Stimulated activated memory B cell treated with anti-CD40 and anti-IgM and Interleukin-4, amounts not matched to agents 10 μg/mL and 1 μg/mL and 100 μg/mL, for 72 hours (primary cell): ENCODE data around the gene DERA.
"Not testable (repeated sequence)": the region's sequence is repeated elsewhere in the genome, so short reads cannot be mapped to it uniquely, and the experiment has no call there.

ENCODE experiments used
- ATAC-seq: fragments of 150-1000 bp; cut with Tn5 transposase; 2 replicates; pipeline ENCODE4 v1.10.0; 2021
- H3K27ac Mint-ChIP-seq: one replicate; pipeline ENCODE4 v1.8.0; 2022; ENCODE audit warnings: mild to moderate bottlenecking, mixed read lengths
- H3K27me3 Mint-ChIP-seq: one replicate; pipeline ENCODE4 v1.8.0; 2022; ENCODE audit warnings: mixed read lengths
- H3K36me3 Mint-ChIP-seq: one replicate; pipeline ENCODE4 v1.8.0; 2022; ENCODE audit warnings: mixed read lengths
- H3K4me1 Mint-ChIP-seq: one replicate; pipeline ENCODE4 v1.8.0; 2022; ENCODE audit warnings: mixed read lengths
- H3K4me3 Mint-ChIP-seq: one replicate; pipeline ENCODE4 v1.8.0; 2022; ENCODE audit warnings: mild to moderate bottlenecking, moderate library complexity, mixed read lengths
- H3K9me3 Mint-ChIP-seq: one replicate; pipeline ENCODE4 v1.8.0; 2022; ENCODE audit warnings: mixed read lengths

DERA gene

DNA sequence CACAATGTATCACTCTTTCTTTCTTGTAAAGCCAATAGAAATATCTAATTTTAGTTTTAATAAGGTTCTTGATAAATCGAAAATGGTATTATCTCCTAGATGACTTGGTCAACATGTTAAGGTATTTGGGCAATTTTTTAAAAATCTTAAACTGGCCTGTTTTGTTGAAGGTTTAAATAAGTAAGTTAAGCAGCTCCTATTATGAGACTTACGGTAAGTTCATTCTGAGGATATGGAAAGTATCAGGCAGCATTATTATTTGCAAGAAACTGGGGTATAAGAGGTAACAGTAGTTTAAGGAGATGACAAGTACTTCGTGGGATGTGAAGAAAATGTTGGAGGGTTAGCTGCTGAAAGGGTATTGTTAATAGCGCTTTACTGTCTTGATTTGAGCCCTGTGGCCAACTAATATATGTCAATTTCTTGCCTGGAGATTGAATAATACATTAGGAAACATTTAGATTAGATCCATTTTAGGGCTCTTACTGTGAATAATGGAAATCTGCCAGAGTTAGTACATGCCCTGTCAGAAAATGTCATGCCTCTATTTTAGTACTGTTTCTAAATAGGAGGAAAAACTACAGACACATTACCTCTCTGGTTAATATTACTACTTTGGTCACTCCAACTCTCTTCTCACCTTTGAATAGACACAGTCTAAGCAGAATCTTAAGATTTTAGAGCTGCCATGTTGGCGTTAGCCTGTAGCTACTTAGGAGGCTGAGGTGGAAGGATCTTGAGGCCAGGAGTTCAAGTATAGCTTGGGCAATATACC is 23.9 kb upstream of the DERA start:
- peaks cover 50% of the 10 kb centered on the region for H3K36me3 Mint-ChIP-seq
- ATAC-seq: no peak
- H3K9me3 Mint-ChIP-seq: no peaks in the 10 kb centered on the region
- no peaks in the 10 kb centered on the region for H3K27me3 Mint-ChIP-seq
- H3K4me1 Mint-ChIP-seq: peaks cover 59% of the 10 kb centered on the region
- H3K4me3 Mint-ChIP-seq: no peak overlapping the region
- H3K27ac Mint-ChIP-seq: no peak overlapping the region

DNA sequence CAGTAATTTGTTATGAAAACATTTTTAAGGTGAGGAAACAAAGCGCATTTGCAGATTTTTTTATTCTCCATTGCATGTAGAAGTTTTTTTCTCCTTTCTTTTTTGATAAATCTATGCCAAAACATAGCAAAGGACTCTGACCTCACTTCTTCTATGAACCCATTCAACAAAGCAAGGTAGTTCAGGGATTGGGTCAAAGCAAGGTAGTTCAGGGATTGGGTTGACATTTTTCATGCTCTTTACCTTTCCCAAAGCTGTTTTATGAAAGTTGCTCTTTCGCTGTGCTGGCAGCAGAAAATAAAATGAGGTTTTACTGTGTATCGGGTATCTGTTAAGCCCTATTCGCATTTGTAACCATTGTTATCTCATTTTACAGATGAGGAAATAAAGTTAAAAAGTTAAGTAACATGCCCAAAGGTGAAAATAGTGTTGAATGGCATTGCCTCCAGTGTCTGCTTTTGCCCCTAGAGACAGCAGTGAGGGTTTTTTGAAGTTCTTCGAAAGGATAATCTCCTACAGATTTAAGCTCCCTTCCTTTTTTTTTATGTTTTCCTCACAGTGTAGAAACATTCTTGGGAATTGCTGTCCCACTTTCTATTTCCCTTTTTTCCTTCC is 18.4 kb upstream of the DERA start:
- Mint-ChIP-seq H3K9me3 (no peaks in the 10 kb centered on the region), H3K27ac (no peak overlapping the region), H3K4me3 (no peak overlapping the region), H3K27me3 (no peaks in the 10 kb centered on the region), H3K4me1 (peaks cover 14% of the 10 kb centered on the region), H3K36me3 (peaks cover 23% of the 10 kb centered on the region)
- no peak for ATAC-seq

DNA sequence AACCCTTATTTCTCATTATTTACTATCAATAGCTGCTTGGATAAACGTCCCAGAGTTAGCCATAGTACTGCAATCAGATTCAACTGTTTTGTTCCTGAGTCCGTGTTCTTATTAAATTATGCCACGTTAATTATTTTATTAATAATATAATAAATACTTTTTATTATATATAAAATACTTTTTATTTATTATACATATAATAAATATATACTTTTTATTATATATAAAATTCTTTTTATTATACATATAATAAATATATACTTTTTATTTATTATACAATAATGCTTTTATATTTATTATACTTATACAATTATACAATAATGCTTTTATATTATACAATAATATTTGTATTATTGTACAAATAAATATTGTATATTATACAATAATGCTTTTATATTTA is 17.9 kb upstream of the DERA start:
- no peak overlapping the region for H3K27ac Mint-ChIP-seq
- H3K4me1 Mint-ChIP-seq: peaks cover 9% of the 10 kb centered on the region
- no peaks in the 10 kb centered on the region for H3K27me3 Mint-ChIP-seq
- no peaks in the 10 kb centered on the region for H3K9me3 Mint-ChIP-seq
- H3K36me3 Mint-ChIP-seq: peaks cover 23% of the 10 kb centered on the region
- no peak for ATAC-seq
- no peak overlapping the region for H3K4me3 Mint-ChIP-seq

DNA sequence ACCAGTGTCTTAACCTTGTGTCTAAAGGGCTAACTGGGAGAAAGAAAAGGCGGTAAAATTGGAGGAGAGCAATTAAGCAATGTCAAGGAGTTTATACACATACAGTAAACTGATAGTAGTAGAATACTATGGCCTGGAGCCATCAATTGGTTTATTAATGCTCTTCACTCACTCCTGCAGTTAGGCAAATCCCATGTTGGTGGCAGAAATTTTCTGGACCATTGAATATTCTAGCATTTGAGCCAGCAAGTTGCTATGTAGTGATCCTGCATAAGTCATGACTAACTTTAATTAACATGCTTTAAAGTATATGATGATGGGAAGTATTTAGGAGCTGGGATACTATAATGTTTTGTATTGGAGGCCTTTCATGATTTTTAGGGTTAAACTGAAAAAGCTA is 14.3 kb upstream of the DERA start:
- Mint-ChIP-seq H3K4me1 (peaks cover 7% of the 10 kb centered on the region), H3K36me3 (peaks cover 28% of the 10 kb centered on the region), H3K27me3 (no peaks in the 10 kb centered on the region), H3K9me3 (no peaks in the 10 kb centered on the region), H3K4me3 (no peak overlapping the region), H3K27ac (no peak overlapping the region)
- no peak for ATAC-seq

DNA sequence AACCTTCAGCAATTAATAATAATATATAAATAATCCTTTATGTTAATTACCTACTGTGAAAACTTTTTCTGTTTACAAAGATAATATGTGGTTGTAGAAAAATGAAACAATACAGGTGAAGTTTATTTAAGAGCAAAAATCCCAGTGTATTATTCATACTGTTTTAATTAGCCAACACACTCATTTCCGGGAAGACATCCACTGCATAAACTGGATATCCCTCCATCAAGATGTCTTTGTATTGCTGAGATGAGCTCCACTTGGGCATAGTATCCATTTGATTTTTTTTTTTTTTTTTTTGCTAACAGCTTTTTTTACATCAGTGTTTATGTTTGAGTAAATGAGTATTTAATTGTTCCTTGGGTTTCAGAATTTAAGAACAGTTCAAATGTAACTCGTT is 13.7 kb upstream of the DERA start:
- H3K4me3 Mint-ChIP-seq: no peak overlapping the region
- ATAC-seq: no peak

DNA sequence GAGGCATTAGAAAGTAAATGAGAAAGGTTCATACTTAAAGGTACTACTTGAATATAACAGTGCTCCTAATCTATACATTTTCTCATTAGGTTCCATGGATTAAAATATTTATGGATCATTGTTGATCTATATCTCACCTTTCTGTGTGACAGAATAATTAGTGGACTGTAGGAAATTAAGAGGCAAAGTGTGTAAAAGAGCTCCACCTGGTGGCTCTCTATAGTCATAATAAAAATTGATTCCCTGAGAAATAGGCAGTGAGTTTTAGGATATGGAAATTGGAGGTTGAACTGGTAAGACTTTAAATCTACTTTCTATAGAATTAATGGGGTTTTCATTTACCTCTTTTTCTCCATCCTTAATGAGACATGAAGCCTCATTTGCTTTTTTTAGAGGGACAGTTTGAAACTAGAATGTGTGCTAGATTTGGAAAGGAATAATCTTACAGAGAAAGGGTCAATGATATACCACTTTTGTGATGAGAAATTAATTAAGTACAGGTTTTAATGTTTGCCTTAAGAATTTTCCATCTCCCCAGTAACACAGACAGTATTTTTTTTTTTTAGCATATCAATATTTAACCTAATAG is 11.8 kb upstream of the DERA start:
- ATAC-seq: no peak
- Mint-ChIP-seq H3K4me3 (no peak overlapping the region), H3K27ac (no peak overlapping the region), H3K27me3 (no peaks in the 10 kb centered on the region), H3K4me1 (peaks cover 7% of the 10 kb centered on the region), H3K9me3 (no peaks in the 10 kb centered on the region), H3K36me3 (peaks cover 34% of the 10 kb centered on the region)

More for the DNA sequence above, 13.7 kb upstream of the DERA start:
- Mint-ChIP-seq H3K27me3 (no peaks in the 10 kb centered on the region), H3K4me1 (peaks cover 7% of the 10 kb centered on the region), H3K27ac (no peak overlapping the region), H3K36me3 (peaks cover 34% of the 10 kb centered on the region), H3K9me3 (no peaks in the 10 kb centered on the region)

DNA sequence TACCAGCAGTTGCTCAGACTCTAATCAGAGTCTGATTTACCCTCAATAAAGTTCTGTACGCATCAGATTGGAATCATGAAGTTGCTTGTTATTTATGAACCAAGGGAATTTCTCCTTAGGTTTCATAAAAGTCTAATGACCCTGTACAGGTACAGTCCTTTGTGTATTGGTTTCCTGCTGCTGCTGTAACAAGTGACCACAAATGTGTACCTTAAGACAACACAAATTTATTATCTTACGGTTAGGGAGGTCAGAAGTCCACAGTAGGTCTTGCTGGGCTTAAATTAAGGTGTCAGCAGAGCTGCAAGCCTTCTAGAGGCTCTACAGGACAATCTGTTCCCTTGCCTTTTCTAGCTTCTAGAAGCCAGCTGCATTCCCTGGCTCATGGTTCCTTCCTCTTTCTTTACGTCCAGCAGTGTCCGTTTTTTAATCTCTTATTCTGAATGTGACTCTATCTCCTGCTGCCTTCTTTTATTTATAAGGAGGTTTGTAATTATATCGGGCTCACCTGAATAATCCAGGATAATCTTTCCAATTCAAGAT is 6.7 kb upstream of the DERA start:
- no peak for ATAC-seq
- H3K9me3 Mint-ChIP-seq: no peaks in the 10 kb centered on the region
- no peak overlapping the region for H3K27ac Mint-ChIP-seq
- peaks cover under 1% of the 10 kb centered on the region for H3K4me1 Mint-ChIP-seq
- H3K36me3 Mint-ChIP-seq: peaks cover 20% of the 10 kb centered on the region
- H3K4me3 Mint-ChIP-seq: no peak overlapping the region
- no peaks in the 10 kb centered on the region for H3K27me3 Mint-ChIP-seq

DNA sequence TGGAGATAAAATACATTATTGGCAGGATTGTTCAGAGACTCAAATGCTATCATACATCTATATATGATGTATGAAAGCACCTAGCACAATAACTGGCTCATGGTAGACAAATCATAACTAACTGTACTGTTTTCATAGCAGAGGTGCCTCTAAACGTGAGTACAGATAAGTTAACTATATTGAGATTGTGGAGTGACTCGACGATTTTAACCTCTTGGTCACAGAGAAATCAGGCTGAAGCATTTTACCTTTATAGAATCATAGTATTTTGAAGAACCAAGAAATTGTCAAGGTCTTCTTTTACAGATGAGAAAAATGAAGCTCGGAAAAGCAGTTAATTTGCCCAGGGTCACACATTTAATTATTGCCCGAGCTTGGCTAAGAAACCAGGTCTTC is 666 bp upstream of the DERA start:
- ATAC-seq: no peak

DNA sequence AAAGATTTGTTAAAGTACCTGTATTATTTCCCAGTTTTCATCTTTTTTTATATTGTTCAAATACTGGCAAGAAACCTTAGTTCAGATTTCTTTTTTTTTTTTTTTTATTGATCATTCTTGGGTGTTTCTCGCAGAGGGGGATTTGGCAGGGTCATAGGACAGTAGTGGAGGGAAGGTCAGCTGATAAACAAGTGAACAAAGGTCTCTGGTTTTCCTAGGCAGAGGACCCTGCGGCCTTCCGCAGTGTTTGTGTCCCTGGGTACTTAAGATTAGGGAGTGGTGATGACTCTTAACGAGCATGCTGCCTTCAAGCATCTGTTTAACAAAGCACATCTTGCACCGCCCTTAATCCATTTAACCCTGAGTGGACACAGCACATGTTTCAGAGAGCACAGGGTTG is 799 bp downstream of the DERA start:
- Mint-ChIP-seq H3K4me1 (peaks cover 11% of the 10 kb centered on the region), H3K27ac (peak overlapping the region; percentile 95), H3K4me3 (peak overlapping the region; percentile 90)
- not testable (repeated sequence) for H3K27me3 Mint-ChIP-seq, ATAC-seq, H3K9me3 Mint-ChIP-seq, H3K36me3 Mint-ChIP-seq

More for the DNA sequence above, 666 bp upstream of the DERA start:
- Mint-ChIP-seq H3K9me3 (no peaks in the 10 kb centered on the region), H3K4me3 (peak overlapping the region; percentile 26), H3K27me3 (no peaks in the 10 kb centered on the region), H3K27ac (peak overlapping the region; percentile 95), H3K4me1 (peaks cover 11% of the 10 kb centered on the region), H3K36me3 (no peaks in the 10 kb centered on the region)

DNA sequence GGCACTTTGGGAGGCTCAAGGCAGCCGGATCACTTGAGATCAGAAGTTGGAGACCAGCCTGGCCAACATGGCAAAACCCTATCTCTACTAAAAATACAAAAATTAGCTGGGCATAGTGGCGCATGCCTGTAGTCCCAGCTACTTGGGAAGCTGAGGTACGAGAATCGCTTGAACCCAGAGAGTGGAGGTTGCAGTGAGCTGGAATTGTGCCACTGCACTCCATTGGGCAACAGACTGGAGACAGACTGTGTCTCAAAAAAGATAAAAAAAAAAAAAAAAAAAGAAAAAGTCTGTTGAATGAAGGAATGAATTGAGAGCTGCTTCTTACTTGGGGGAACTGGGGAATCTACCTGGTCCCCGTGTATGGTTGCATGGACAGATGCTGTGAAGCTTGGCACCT is 3.0 kb downstream of the DERA start:
- not testable (repeated sequence) for H3K9me3 Mint-ChIP-seq, H3K36me3 Mint-ChIP-seq, H3K27me3 Mint-ChIP-seq, H3K27ac Mint-ChIP-seq, ATAC-seq, H3K4me3 Mint-ChIP-seq
- peaks cover 11% of the 10 kb centered on the region for H3K4me1 Mint-ChIP-seq

DNA sequence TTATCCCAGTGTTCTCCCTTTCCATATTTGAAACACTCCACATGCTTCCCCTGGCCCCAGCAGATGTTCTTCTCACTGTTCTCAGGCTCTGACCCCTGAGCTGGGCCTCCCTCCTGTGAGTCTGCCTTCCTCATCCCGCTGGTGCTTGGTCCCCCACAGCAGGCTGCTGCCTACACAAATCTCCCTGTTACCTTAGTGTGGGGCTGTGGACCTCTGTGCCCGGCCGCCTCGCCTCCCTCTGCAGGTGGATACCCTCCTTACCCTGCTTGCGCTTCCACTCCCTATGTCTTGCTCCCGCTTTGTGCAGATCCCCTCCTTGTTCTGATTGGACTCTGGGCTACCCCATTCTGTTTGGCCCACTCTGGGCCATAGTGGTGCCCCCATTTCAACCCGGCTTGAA is 6.9 kb downstream of the DERA start:
- H3K4me1 Mint-ChIP-seq: no peaks in the 10 kb centered on the region
- H3K27me3 Mint-ChIP-seq: no peaks in the 10 kb centered on the region
- H3K27ac Mint-ChIP-seq: no peak overlapping the region
- H3K36me3 Mint-ChIP-seq: peaks cover 15% of the 10 kb centered on the region
- no peak for ATAC-seq
- no peak overlapping the region for H3K4me3 Mint-ChIP-seq
- no peaks in the 10 kb centered on the region for H3K9me3 Mint-ChIP-seq

DNA sequence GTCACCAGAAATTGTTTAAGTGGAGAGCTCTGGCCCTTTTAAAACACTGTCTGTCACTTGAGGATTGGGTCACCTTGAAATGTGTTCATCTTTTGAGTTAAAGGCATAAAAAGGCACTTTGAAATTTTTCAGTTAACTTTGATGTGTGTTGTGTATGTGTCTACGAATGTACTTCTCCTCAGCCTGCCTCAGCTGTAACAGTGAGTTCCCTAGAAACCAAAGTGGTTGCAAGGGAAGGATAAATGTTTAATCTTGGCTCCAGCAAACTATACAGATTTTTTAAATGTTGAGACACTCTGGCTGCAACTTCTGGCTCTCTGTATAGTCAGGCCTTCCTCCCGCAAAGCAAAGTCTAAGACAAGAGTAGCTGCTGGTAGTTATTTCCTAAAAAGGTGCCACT is 8.3 kb downstream of the DERA start:
- Mint-ChIP-seq H3K4me3 (no peak overlapping the region), H3K9me3 (no peaks in the 10 kb centered on the region), H3K4me1 (peaks cover 6% of the 10 kb centered on the region), H3K27me3 (no peaks in the 10 kb centered on the region), H3K27ac (no peak overlapping the region), H3K36me3 (peaks cover 15% of the 10 kb centered on the region)
- ATAC-seq: no peak

DNA sequence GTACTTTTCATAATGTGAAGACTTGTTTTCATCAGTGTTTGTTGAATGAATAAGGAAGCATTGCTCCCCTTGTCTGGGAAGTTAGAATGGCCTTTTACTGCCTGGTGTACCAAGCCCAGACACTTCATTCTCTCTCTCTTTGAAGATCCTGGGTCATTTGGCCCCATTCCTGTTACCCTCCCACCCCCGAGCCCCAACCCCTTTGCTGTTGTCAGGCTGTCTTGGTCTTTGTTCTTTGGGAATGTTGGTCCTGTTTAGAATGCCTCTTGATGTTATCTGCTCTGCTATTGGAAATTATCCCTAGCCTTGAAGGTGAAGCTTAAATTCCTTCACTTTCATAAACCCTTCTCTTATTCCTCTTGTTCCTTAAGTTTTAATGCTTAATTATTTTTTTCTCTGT is 13.8 kb downstream of the DERA start:
- no peaks in the 10 kb centered on the region for H3K27me3 Mint-ChIP-seq
- H3K9me3 Mint-ChIP-seq: no peaks in the 10 kb centered on the region
- no peak overlapping the region for H3K4me3 Mint-ChIP-seq
- peaks cover 10% of the 10 kb centered on the region for H3K36me3 Mint-ChIP-seq
- ATAC-seq: no peak
- H3K27ac Mint-ChIP-seq: no peak overlapping the region
- peaks cover 6% of the 10 kb centered on the region for H3K4me1 Mint-ChIP-seq

DNA sequence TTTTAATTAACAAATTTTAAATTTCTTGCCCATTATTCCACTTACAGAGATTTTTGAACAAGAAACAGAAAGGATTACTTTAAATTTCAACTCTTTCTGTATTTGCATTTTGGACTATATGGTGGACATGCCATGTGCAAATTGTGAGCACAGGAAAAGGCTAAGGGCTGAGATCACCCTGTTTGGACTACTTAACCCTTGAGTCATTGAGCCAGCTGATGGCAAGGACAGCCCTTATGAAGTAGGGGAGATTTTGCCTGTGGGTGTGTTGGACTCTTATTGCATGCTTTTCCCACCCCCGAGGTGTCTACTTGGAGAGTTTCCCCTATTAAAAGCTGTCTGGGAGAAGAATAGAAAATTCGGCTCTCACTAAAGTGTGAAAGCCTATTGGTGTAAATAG is 17.2 kb downstream of the DERA start:
- Mint-ChIP-seq H3K27me3 (no peaks in the 10 kb centered on the region), H3K4me3 (no peak overlapping the region), H3K27ac (no peak overlapping the region), H3K4me1 (peaks cover 17% of the 10 kb centered on the region), H3K9me3 (peaks cover 7% of the 10 kb centered on the region), H3K36me3 (peaks cover 22% of the 10 kb centered on the region)
- no peak for ATAC-seq

DNA sequence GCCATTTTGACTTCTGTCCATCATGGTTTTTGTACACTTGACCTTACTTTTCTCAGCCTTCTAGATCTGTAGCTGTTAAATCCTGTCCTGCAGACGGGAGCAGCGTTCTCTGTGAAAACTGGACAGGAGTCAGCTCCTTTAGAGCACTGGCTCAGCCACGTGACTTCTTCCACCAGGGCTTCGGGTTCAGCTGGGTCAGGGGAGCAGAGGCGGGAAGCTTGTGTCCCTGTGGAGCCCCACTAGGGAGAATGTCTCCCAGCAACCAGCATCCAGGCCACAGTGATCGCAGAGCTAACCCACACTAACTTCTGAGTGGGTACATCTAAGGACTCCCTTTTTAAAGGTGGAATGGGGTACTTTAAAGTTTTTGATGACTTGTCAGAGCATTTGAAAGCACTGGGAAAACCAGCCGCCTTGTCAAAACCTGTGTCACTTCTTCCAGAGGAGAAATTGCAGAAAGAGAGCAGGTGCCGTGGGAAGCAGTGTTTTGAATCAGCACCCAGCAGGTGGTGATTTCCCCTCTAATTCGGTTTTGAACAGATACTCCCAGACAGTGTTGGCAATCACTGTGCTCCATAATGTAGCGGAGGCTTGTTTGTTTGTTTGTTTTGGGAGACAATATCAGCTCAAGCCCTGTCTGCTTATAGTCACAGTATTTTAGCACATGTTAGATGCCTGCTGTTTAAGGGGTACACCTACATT is 17.9 kb downstream of the DERA start:
- ATAC-seq: no peak
- H3K4me1 Mint-ChIP-seq: peaks cover 11% of the 10 kb centered on the region
- no peak overlapping the region for H3K27ac Mint-ChIP-seq
- no peak overlapping the region for H3K4me3 Mint-ChIP-seq
- H3K36me3 Mint-ChIP-seq: peaks cover 25% of the 10 kb centered on the region
- H3K9me3 Mint-ChIP-seq: peaks cover 7% of the 10 kb centered on the region
- H3K27me3 Mint-ChIP-seq: no peaks in the 10 kb centered on the region
